Fibroblast of mammary gland (primary cell): Measurements from ENCODE around the gene PPP1CC.

Experiments used
- DNase-seq: peaks from one replicate; pipeline ENCODE4 v3.0.0-alpha.2; 2010; ENCODE audit warnings: low read depth
- H3K4me3 ChIP-seq: 2 replicates; pipeline ENCODE4 v1.5.1; 2011; ENCODE audit warnings: low read depth, mild to moderate bottlenecking, low read length, moderate library complexity; ENCODE audit not compliant: control insufficient read depth
- CTCF ChIP-seq: conservative IDR thresholded peaks from 2 replicates; pipeline ENCODE4 v1.5.1; 2011; ENCODE audit warnings: low read depth, low read length, inconsistent platforms; ENCODE audit not compliant: control insufficient read depth, insufficient read depth

PPP1CC gene

GRCh38 chr12:110670161-110670701 lies 72.5 kb downstream of the PPP1CC start:
- no peak for TF ChIP-seq CTCF
- H3K4me3 ChIP-seq: no peak overlapping the region
- DNase-seq: no peak
